IPS DF 6.9 (cell line): ENCODE data around the gene CDK11B.

Experiments used
- DNase-seq: peaks from one replicate; pipeline ENCODE4 v3.0.0-alpha.2; 2013; ENCODE audit warnings: low read depth, low spot score
- H3K27ac ChIP-seq: one replicate; pipeline ENCODE4 v1.5.1; 2013; ENCODE audit warnings: low read length, control low read depth
- H3K27me3 ChIP-seq: 2 replicates; pipeline ENCODE4 v1.6.1; 2013; ENCODE audit warnings: mild to moderate bottlenecking, low read length; ENCODE audit not compliant: control insufficient read depth, insufficient read depth
- H3K36me3 ChIP-seq: 2 replicates; pipeline ENCODE4 v1.6.1; 2013; ENCODE audit warnings: low read length; ENCODE audit not compliant: control insufficient read depth, insufficient read depth
- H3K4me1 ChIP-seq: 2 replicates; pipeline ENCODE4 v1.6.1; 2013; ENCODE audit warnings: low read length; ENCODE audit not compliant: control insufficient read depth, insufficient read depth
- H3K4me3 ChIP-seq: 2 replicates; pipeline ENCODE4 v1.5.1; 2013; ENCODE audit warnings: mild to moderate bottlenecking, low read length
- H3K9me3 ChIP-seq: 2 replicates; pipeline ENCODE4 v1.6.1; 2013; ENCODE audit warnings: low read length, inconsistent platforms; ENCODE audit not compliant: control insufficient read depth, insufficient read depth
- WGBS: extraction: QIAGEN DNeasy Blood & Tissue Kit; methylation state at CpG from one replicate; pipeline ENCODE4 v1.1.7; 2013; ENCODE audit warnings: mixed read lengths, missing lambda C conversion rate; ENCODE audit not compliant: insufficient read length, insufficient coverage; 5-methylcytosine and 5-hydroxymethylcytosine counted together

The CDK11B gene

DNA sequence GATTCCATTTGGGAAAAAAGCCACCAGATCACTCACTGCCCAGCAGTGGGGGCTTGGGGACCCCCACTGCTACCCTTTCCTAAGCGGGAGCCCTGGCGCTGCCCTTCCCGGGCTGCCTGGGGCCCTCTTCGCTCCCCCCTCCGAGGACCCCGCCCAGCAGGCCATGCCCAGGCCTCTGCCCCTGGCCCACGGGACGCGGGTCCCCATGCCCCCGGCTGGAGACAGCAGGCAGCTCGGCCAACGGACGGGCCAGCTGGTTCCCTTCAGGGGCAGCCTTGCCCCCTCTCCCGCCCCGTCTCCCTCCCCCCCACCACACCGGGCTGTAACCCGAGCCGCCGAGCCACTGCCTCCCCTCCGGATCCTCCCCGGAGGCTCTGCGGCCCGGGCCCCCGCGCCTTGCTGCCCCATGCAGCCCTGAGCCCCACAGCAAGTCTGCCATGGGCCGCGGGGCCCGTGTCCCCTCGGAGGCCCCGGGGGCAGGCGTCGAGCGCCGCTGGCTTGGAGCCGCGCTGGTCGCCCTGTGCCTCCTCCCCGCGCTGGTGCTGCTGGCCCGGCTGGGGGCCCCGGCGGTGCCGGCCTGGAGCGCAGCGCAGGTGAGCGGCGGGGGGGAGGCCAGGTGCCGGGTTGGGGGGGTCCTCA is 26.9 kb downstream of the CDK11B start, which contains the start of gene MMP23B:
Gene MMP23B (plus strand): TSS at position 392 of the 639 bp plus-strand sequence. CDS start 46 bp downstream, at position 438.
- no peak for DNase-seq
- Histone ChIP-seq H3K9me3 (no peaks in the 10 kb centered on the region), H3K4me3 (peak within 1 kb of the TSS; percentile 38; the same call in 1 of the 2 replicates), H3K36me3 (peaks cover 6% of the 10 kb centered on the region), H3K27me3 (no peaks in the 10 kb centered on the region; the same call in 1 of the 2 replicates), H3K4me1 (peaks cover 3% of the 10 kb centered on the region; the same call in 1 of the 2 replicates), H3K27ac (no peak within 1 kb of the TSS)
- WGBS = no CpG with 5 or more reads among the region's 48 CpGs

GRCh38 chr1:1630965-1631781 is 27.6 kb downstream of the CDK11B start:
- H3K27ac ChIP-seq = no peak overlapping the region
- H3K36me3 ChIP-seq = no peaks in the 10 kb centered on the region
- H3K4me3 ChIP-seq = peak overlapping the region; percentile 5; the same call in 1 of the 2 replicates
- DNase-seq = no peak
- WGBS = no CpG with 5 or more reads among the region's 79 CpGs
- H3K4me1 ChIP-seq = peaks cover 3% of the 10 kb centered on the region; the same call in 1 of the 2 replicates
- H3K27me3 ChIP-seq = no peaks in the 10 kb centered on the region; the same call in 1 of the 2 replicates
- H3K9me3 ChIP-seq = no peaks in the 10 kb centered on the region

GRCh38 chr1:1630191-1630964 is 28.4 kb downstream of the CDK11B start:
- DNase-seq = no peak
- no CpG with 5 or more reads among the region's 81 CpGs for WGBS
- H3K27me3 ChIP-seq = no peaks in the 10 kb centered on the region; the same call in 1 of the 2 replicates
- no peak overlapping the region for H3K27ac ChIP-seq
- no peaks in the 10 kb centered on the region for H3K9me3 ChIP-seq
- peak overlapping the region; percentile 1; the same call in 1 of the 2 replicates for H3K4me3 ChIP-seq
- H3K36me3 ChIP-seq = no peaks in the 10 kb centered on the region
- H3K4me1 ChIP-seq = peaks cover 5% of the 10 kb centered on the region; the same call in 1 of the 2 replicates

- no peak for DNase-seq
- Histone ChIP-seq H3K27me3 (no peaks in the 10 kb centered on the region; the same call in 1 of the 2 replicates), H3K4me3 (peak overlapping the region; percentile 42; the same call in 1 of the 2 replicates), H3K36me3 (no peaks in the 10 kb centered on the region), H3K27ac (no peak overlapping the region), H3K9me3 (no peaks in the 10 kb centered on the region), H3K4me1 (peaks cover 5% of the 10 kb centered on the region; the same call in 1 of the 2 replicates)
- WGBS = no CpG with 5 or more reads among the region's 48 CpGs
These were observed 29.2 kb downstream of the CDK11B start for GRCh38 chr1:1629430-1630190.

GRCh38 chr1:1628754-1629429 is 29.9 kb downstream of the CDK11B start:
- WGBS = no CpG with 5 or more reads among the region's 53 CpGs
- H3K9me3 ChIP-seq = no peaks in the 10 kb centered on the region
- peak overlapping the region; percentile 42; the same call in 1 of the 2 replicates for H3K4me3 ChIP-seq
- H3K27ac ChIP-seq = no peak overlapping the region
- H3K36me3 ChIP-seq = no peaks in the 10 kb centered on the region
- H3K4me1 ChIP-seq = peaks cover 5% of the 10 kb centered on the region; the same call in 1 of the 2 replicates
- DNase-seq = no peak
- H3K27me3 ChIP-seq = no peaks in the 10 kb centered on the region; the same call in 1 of the 2 replicates

DNA sequence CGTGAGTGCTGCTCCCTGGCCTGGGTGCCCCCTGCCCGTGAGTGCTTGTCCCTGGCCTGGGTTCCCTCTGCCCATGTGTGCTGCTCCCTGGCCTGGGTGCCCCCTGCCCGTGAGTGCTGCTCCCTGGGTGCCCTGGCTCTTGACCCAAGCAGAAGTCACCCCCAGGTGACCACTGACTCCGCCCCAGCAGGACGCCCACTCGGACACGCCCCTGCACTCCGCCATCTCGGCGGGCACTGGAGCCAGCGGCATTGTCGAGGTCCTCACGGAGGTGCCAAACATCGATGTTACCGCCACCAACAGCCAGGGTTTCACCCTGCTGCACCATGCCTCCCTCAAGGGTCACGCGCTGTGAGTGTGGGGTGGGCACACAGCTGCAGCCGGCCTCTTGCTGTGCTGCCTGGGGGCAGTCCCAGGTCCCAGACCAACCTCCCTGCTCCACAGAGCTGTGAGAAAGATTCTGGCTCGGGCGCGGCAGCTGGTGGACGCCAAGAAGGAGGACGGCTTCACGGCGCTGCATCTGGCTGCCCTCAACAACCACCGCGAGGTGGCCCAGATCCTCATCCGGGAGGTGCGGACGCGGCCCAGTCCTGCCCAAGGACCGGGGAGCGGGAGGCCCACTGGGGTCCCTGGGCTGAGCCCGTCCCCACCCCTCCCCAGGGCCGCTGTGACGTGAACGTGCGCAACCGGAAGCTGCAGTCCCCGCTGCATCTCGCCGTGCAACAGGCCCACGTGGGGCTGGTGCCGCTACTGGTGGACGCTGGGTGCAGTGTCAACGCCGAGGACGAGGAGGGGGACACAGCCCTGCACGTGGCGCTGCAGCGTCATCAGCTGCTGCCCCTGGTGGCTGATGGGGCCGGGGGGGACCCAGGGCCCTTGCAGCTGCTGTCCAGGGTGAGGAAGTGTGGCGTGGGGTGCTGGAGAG is 30.7 kb downstream of the CDK11B start:
- peaks cover 5% of the 10 kb centered on the region; the same call in 1 of the 2 replicates for H3K4me1 ChIP-seq
- no peak overlapping the region for H3K27ac ChIP-seq
- H3K36me3 ChIP-seq = no peaks in the 10 kb centered on the region
- DNase-seq = no peak
- H3K9me3 ChIP-seq = no peaks in the 10 kb centered on the region
- no CpG with 5 or more reads among the region's 53 CpGs for WGBS
- no peaks in the 10 kb centered on the region; the same call in 1 of the 2 replicates for H3K27me3 ChIP-seq
- H3K4me3 ChIP-seq = no peak overlapping the region; the same call in 1 of the 2 replicates

DNA sequence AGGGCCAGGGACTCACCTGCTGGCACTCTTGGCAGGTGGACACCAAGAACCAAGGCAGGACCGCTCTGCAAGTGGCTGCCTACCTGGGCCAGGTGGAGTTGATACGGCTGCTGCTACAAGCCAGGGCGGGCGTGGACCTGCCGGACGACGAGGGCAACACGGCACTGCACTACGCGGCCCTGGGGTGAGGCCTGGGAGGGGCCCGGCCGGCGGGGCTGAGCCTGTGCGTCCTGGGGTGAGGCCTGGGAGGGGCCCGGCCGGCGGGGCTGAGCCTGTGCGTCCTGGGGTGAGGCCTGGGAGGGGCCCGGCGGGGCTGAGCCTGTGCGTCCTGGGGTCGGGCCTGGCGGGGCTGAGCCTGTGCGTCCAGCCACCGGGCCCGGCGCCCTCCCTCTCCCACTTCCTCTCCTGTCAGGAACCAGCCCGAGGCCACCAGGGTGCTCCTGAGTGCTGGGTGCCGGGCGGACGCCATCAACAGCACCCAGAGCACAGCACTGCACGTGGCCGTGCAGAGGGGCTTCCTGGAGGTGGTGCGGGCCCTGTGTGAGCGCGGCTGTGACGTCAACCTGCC is 31.5 kb downstream of the CDK11B start:
- WGBS = no CpG with 5 or more reads among the region's 37 CpGs

DNA sequence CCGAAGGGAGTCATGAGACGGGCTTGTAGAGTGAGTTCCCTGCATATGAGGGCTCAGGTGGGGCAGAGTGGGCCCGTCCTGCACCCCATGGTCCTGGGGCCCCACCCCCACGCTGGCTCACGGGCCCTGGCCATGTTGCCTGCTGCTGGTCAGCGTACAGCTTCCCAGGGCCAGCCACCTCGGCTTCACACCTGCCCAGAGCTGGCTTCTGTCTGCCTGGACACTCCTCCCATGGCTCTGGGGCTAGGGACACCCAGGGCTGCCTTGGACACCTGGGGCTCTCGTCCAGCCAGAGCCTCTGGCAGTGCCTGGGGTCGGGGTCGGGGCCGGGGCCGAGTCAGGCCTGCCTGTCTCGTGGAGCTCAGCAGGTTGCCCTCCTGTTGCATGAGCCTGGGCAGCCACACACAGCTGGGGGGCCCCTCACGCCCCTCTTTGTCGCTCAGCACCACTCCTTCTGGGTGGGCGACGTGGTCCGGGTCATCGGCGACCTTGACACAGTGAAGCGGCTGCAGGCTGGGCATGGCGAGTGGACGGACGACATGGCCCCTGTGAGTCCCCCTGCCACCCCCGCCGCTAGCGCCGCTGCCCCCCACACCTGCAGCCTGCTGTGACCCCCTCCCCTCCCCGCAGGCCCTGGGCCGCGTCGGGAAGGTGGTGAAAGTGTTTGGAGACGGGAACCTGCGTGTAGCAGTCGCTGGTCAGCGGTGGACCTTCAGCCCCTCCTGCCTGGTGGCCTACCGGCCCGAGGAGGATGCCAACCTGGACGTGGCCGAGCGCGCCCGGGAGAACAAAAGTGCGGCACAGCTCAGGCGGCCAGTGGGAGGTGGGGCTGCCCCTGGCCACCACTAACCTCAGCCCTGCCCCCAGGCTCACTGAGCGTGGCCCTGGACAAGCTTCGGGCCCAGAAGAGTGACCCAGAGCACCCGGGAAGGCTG is 32.3 kb downstream of the CDK11B start:
- peaks cover 5% of the 10 kb centered on the region; the same call in 1 of the 2 replicates for H3K4me1 ChIP-seq
- H3K27me3 ChIP-seq = no peaks in the 10 kb centered on the region
- no peaks in the 10 kb centered on the region for H3K9me3 ChIP-seq
- no CpG with 5 or more reads among the region's 48 CpGs for WGBS
- no peak for DNase-seq
- no peaks in the 10 kb centered on the region for H3K36me3 ChIP-seq
- H3K4me3 ChIP-seq = no peak overlapping the region
- no peak overlapping the region for H3K27ac ChIP-seq

More for the DNA sequence above, 31.5 kb downstream of the CDK11B start:
- peaks cover 5% of the 10 kb centered on the region; the same call in 1 of the 2 replicates for H3K4me1 ChIP-seq
- H3K36me3 ChIP-seq = no peaks in the 10 kb centered on the region
- H3K4me3 ChIP-seq = no peak overlapping the region
- H3K27me3 ChIP-seq = no peaks in the 10 kb centered on the region; the same call in 1 of the 2 replicates
- DNase-seq = no peak
- H3K9me3 ChIP-seq = no peaks in the 10 kb centered on the region
- no peak overlapping the region for H3K27ac ChIP-seq
